ENCODE measurements around the gene NAB2.

- TF ChIP-seq YY1 (IDR thresholded peaks at IDR 0.05) (no peak), ATF3 (IDR thresholded peaks at IDR 0.05) (no peak), CTCF (IDR thresholded peaks at IDR 0.05; ENCODE audit: low read depth, low read length, missing input control) (no peak), MAX (IDR thresholded peaks at IDR 0.05) (no peak), RAD21 (IDR thresholded peaks at IDR 0.05) (no peak), TAF1 (conservative IDR thresholded peaks at IDR 0.05) (no peak), SP1 (IDR thresholded peaks at IDR 0.05) (no peak), JUND (IDR thresholded peaks at IDR 0.05) (no peak), FOXA1 (IDR thresholded peaks at IDR 0.05) (no peak), REST (IDR thresholded peaks at IDR 0.05) (no peak), NR2F2 (IDR thresholded peaks at IDR 0.05) (no peak), GABPA (IDR thresholded peaks at IDR 0.05 in 1 of 2, conservative IDR thresholded peaks at IDR 0.05 in 1 of 2) (no peak), ZBTB33 (IDR thresholded peaks at IDR 0.05) (no peak), EGR1 (IDR thresholded peaks at IDR 0.05; ENCODE audit: low read depth in 2 of 2) (no peak)
These were observed 44.2 kb downstream of the NAB2 start for GRCh38 chr12:57133013-57133569.

Data from liver (tissue), 3 donors.